K562 (cell line): ENCODE measurements around the gene GLRA2. TPM values are rescaled to one million over a fixed set of nuclear protein-coding genes. Genes with fewer than 3 reads are reported as not detected.

Experiments used
- ATAC-seq: fragments of 200-7000 bp; cut with Tn5 transposase; 3 replicates; pipeline ENCODE4 v1.9.1; 2020; ENCODE audit warnings: moderate library complexity
- BruUV-seq: library from RNA; stranded (reverse); fragments of 400-500 nt; replicated peaks from 2 replicates; lab custom pipeline; 2021; lab: Mats Ljungman, UMichigan
- CTCF ChIA-PET: fragments of 300-600 bp; formaldehyde crosslinking; extraction: SDS; loops from one replicate; lab custom pipeline; 2021; ENCODE audit warnings: low intra/inter-chr PET ratio; lab: Yijun Ruan, JAX
- POLR2A ChIA-PET: fragments of 300-600, 350-650 bp; sonication (Branson Sonifier 250); formaldehyde crosslinking; extraction: SDS; loops from one replicate; lab custom pipeline; 2021; ENCODE audit warnings: antibody characterized with exemption, inconsistent platforms; lab: Yijun Ruan, JAX
- DNase-seq, 4 experiments: peaks; one replicate each; pipeline versions ENCODE4 v3.0.0 to v3.0.0-alpha.2; 2011 to 2018; ENCODE audit warnings: low spot score in 3 of 4, mixed read lengths in 3 of 4; ENCODE audit errors: extremely low read depth in 1 of 4
- FAIRE-seq: peaks from 2 replicates; lab custom pipeline; 2011; peaks lifted over from hg19 to GRCh38; lab: Jason Lieb, UNC
- H2AFZ ChIP-seq: 2 replicates; pipeline ENCODE4 v1.6.0; 2011; ENCODE audit warnings: low read depth, low read length, control low read depth, inconsistent platforms
- H3K27ac ChIP-seq: fragments of 200-600 bp; 3 replicates; pipeline ENCODE4 v1.8.0; 2011; ENCODE audit warnings: low read depth, mild to moderate bottlenecking, control low read depth, inconsistent platforms, low read length, moderate library complexity, mixed read lengths; ENCODE audit errors: extremely low read depth
- H3K27me3 ChIP-seq, 2 experiments: fragments of 300-600 bp in 1 of 2; 2 replicates in 1 of 2; 3 replicates in 1 of 2; pipeline versions ENCODE4 v1.6.0 to v1.8.0; 2011; ENCODE audit warnings: inconsistent platforms in 2 of 2, low read length in 2 of 2, mild to moderate bottlenecking in 1 of 2, mixed read lengths in 1 of 2, moderate library complexity in 1 of 2; ENCODE audit not compliant: control insufficient read depth in 2 of 2, insufficient read depth in 2 of 2
- H3K36me3 ChIP-seq: fragments of 300-600 bp; 3 replicates; pipeline ENCODE4 v1.8.0; 2011; ENCODE audit warnings: mild to moderate bottlenecking, low read length, inconsistent platforms; ENCODE audit not compliant: control insufficient read depth, insufficient read depth
- H3K4me1 ChIP-seq, 2 experiments: fragments of 200-600 bp in 1 of 2; replicated peaks in 1 of 2; 2 replicates in 1 of 2; 3 replicates in 1 of 2; pipeline versions ENCODE4 v1.5.1 to v1.8.0; 2011; ENCODE audit warnings: inconsistent platforms in 2 of 2, low read length in 2 of 2, mild to moderate bottlenecking in 1 of 2, mixed read lengths in 1 of 2, moderate library complexity in 1 of 2; ENCODE audit not compliant: control insufficient read depth in 2 of 2, insufficient read depth in 2 of 2
- H3K4me2 ChIP-seq: 2 replicates; pipeline ENCODE4 v1.6.1; 2011; ENCODE audit warnings: low read length, control low read depth, inconsistent platforms, mixed read lengths; ENCODE audit not compliant: insufficient read depth
- H3K4me3 ChIP-seq: fragments of 200-600 bp; sonication (generic), shearing (Covaris generic); 2 replicates; pipeline ENCODE4 v1.5.1; 2016; ENCODE audit warnings: control low read depth, inconsistent platforms
- H3K79me2 ChIP-seq: fragments of 200-600 bp; 3 replicates; pipeline ENCODE4 v1.8.0; 2011; ENCODE audit warnings: low read length, inconsistent platforms; ENCODE audit not compliant: control insufficient read depth, insufficient read depth
- H3K9ac ChIP-seq, 2 experiments: 2 replicates each; pipeline versions ENCODE4 v1.6.0 to v1.6.1; 2011; ENCODE audit warnings: low read depth in 2 of 2, low read length in 2 of 2, control low read depth in 1 of 2, inconsistent platforms in 1 of 2, mild to moderate bottlenecking in 1 of 2, mixed read lengths in 1 of 2; ENCODE audit not compliant: insufficient read depth in 1 of 2
- H3K9me1 ChIP-seq: one replicate; pipeline ENCODE4 v1.6.0; 2011; ENCODE audit warnings: inconsistent platforms, mild to moderate bottlenecking, low read length, moderate library complexity; ENCODE audit not compliant: control insufficient read depth, insufficient read depth
- H3K9me3 ChIP-seq: replicated peaks from 2 replicates; pipeline ENCODE4 v1.5.1; 2011; ENCODE audit warnings: low read depth, low read length, inconsistent platforms; ENCODE audit not compliant: control insufficient read depth, insufficient read depth
- H4K20me1 ChIP-seq: replicated peaks from 2 replicates; pipeline ENCODE4 v1.6.1; 2011; ENCODE audit warnings: low read length, inconsistent platforms, mixed read lengths; ENCODE audit not compliant: control insufficient read depth, insufficient read depth
- CBX1 ChIP-seq: sonication (generic); IDR thresholded peaks from 2 replicates; pipeline ENCODE4 v1.6.1; 2016; ENCODE audit warnings: antibody characterized with exemption, low read depth, mild to moderate bottlenecking
- HLTF ChIP-seq: fragments of 450-650 bp; IDR thresholded peaks from 2 replicates; pipeline ENCODE4 v1.6.1; 2016
- JUND ChIP-seq, 2 experiments: IDR thresholded peaks; 2 replicates in 1 of 2; 3 replicates in 1 of 2; pipeline ENCODE4 v1.6.1; 2011; ENCODE audit warnings: borderline replicate concordance in 2 of 2, low read depth in 2 of 2, low read length in 2 of 2, improper control_type of control experiment in 1 of 2, missing biosample characterization in 1 of 2, missing genetic modification characterization in 1 of 2, missing genetic modification reagents in 1 of 2
- MYBL2 ChIP-seq, 2 experiments: fragments of 450-650 bp in 1 of 2; sonication (generic) in 1 of 2; formaldehyde crosslinking in 1 of 2; IDR thresholded peaks; 2 replicates each; pipeline versions ENCODE4 v1.6.1 to v1.8.1; 2017 to 2022; ENCODE audit warnings: borderline replicate concordance in 1 of 2, inconsistent platforms in 1 of 2, low read depth in 1 of 2, mild to moderate bottlenecking in 1 of 2, missing genetic modification reagents in 1 of 2, moderate library complexity in 1 of 2
- SRSF3 ChIP-seq: fragments of 200-400 bp; formaldehyde crosslinking; IDR thresholded peaks from 2 replicates; pipeline ENCODE4 v1.6.1; 2016; ENCODE audit warnings: mild to moderate bottlenecking, low read length, moderate library complexity; ENCODE audit not compliant: insufficient read depth
- STAT6 ChIP-seq: sonication (generic); formaldehyde crosslinking; IDR thresholded peaks from 2 replicates; pipeline ENCODE4 v1.8.1; 2023; ENCODE audit warnings: mild to moderate bottlenecking, missing genetic modification reagents
- ZNF24 ChIP-seq: fragments of 450-650 bp; IDR thresholded peaks from 2 replicates; pipeline ENCODE4 v1.6.1; 2016
- ZNF445 ChIP-seq: fragments of 250-450 bp; sonication (Bioruptor Pico); IDR thresholded peaks from 2 replicates; pipeline ENCODE4 v1.4.0; 2020; ENCODE audit warnings: low read depth, mild to moderate bottlenecking, moderate library complexity
- ZNF551 ChIP-seq: fragments of 250-450 bp; sonication (Bioruptor Pico); IDR thresholded peaks from 2 replicates; pipeline ENCODE4 v1.5.0; 2021; ENCODE audit warnings: mild to moderate bottlenecking, moderate library complexity
- ZNF740 ChIP-seq, 3 experiments: fragments of 200-800 bp in 1 of 3; sonication (Bioruptor generic) in 1 of 3; sonication (generic) in 1 of 3; formaldehyde crosslinking in 1 of 3; IDR thresholded peaks; 2 replicates each; pipeline versions ENCODE4 v1.6.1 to v1.8.0; 2016 to 2022; ENCODE audit warnings: mild to moderate bottlenecking in 2 of 3, missing compliant biosample characterization in 2 of 3, missing genetic modification characterization in 2 of 3, missing genetic modification reagents in 1 of 3
- WGBS: fragments of 100-300 bp; shearing (Covaris generic); methylation state at CpG from one replicate; pipeline ENCODE4 v1.1.6; 2016; ENCODE audit warnings: low coverage, mixed read lengths; ENCODE audit not compliant: insufficient coverage; ENCODE audit errors: missing lambda C conversion rate; 5-methylcytosine and 5-hydroxymethylcytosine counted together
- in situ Hi-C: fragments of 300-500 bp; cut with MboI; formaldehyde crosslinking; loops from 4 replicates; pipeline ENCODE4 v1.15.0; 2018; ENCODE audit warnings: inconsistent platforms, mixed read lengths
- intact Hi-C: fragments of 100-400 bp; cut with micrococcal nuclease; formaldehyde crosslinking; loops from 2 replicates; pipeline ENCODE4 v1.14.2; 2022
- polyA plus RNA-seq, 8 experiments: library from polyadenylated mRNA; depleted of rRNA in 4 of 8; stranded (reverse) in 5 of 8; unstranded in 3 of 8; fragments of >200 nt; fragmentation: Nextera tagmentation in 2 of 8; fragmentation: Illumina TruSeq in 1 of 8; extraction: Ambion mirVana in 2 of 8; extraction: Trizol in 1 of 8; gene quantifications; 2 replicates each; pipeline versions ENCODE4 v1.2.1 to v1.2.3, GENCODE V29; 2011 to 2014; ENCODE audit warnings: inconsistent platforms in 1 of 8, missing spikeins in 1 of 8
- total RNA-seq, 7 experiments: library from RNA; depleted of rRNA in 6 of 7; stranded (reverse); fragments of >200 nt in 6 of 7; fragmentation: Illumina TruSeq in 2 of 7; extraction: Trizol in 2 of 7; gene quantifications; 2 replicates each; pipeline versions ENCODE4 v1.2.1 to v1.2.3, GENCODE V29; 2011 to 2021; ENCODE audit warnings: low replicate concordance in 1 of 7

GLRA2 gene
- total and polyA plus RNA-seq, 9 of the 15 experiments (the other 6 are each of a cell fraction or from before 2014, with no cell fraction given), result not detected

GRCh38 chrX:14616836-14617235 lies 87.5 kb downstream of the GLRA2 start:
- DNase-seq (no peak), FAIRE-seq (no peak), ATAC-seq (no peak)
- intact Hi-C loops (no loop called here), in situ Hi-C loops (no loop called here)
- no peak overlapping the region for H2AFZ ChIP-seq
- H4K20me1 ChIP-seq, result no peaks in the 10 kb centered on the region
- WGBS, result 4% methylated on average over 4 of the region's 4 CpGs
- ChIA-PET POLR2A (no interaction called here), CTCF (no interaction called here)
- H3K4me1 ChIP-seq, result no peaks in the 10 kb centered on the region
- no TSS peak for BruUV-seq
- H3K9me1 ChIP-seq, result no peaks in the 10 kb centered on the region
- no peak overlapping the region for H3K27ac ChIP-seq
- no peaks in the 10 kb centered on the region for H3K27me3 ChIP-seq
- no peak overlapping the region for H3K4me3 ChIP-seq
- H3K9me3 ChIP-seq, result no peaks in the 10 kb centered on the region
- no peak for TF ChIP-seq ZNF551 (CRISPR knock-in tag)
- H3K9ac ChIP-seq, result no peak overlapping the region
- no peaks in the 10 kb centered on the region for H3K79me2 ChIP-seq
- no peak overlapping the region for H3K4me2 ChIP-seq
- H3K36me3 ChIP-seq, result no peaks in the 10 kb centered on the region

GRCh38 chrX:14618177-14618965 lies 89.0 kb downstream of the GLRA2 start:
- CTCF ChIA-PET, result no interaction called here
- ATAC-seq (no peak), DNase-seq (no peak), FAIRE-seq (no peak)
- no peaks in the 10 kb centered on the region for H3K79me2 ChIP-seq
- no peak overlapping the region for H3K4me3 ChIP-seq
- intact Hi-C loops, result no loop called here
- no peaks in the 10 kb centered on the region for H3K36me3 ChIP-seq
- H3K9me1 ChIP-seq, result no peaks in the 10 kb centered on the region
- no peaks in the 10 kb centered on the region for H3K4me1 ChIP-seq
- H3K4me2 ChIP-seq, result no peak overlapping the region
- H2AFZ ChIP-seq, result no peak overlapping the region
- no TSS peak for BruUV-seq
- H4K20me1 ChIP-seq, result no peaks in the 10 kb centered on the region
- 2% methylated on average over 5 of the region's 5 CpGs for WGBS
- H3K9me3 ChIP-seq, result no peaks in the 10 kb centered on the region
- POLR2A ChIA-PET, result no interaction called here
- H3K9ac ChIP-seq, result no peak overlapping the region
- H3K27ac ChIP-seq, result no peak overlapping the region
- H3K27me3 ChIP-seq, result no peaks in the 10 kb centered on the region
- in situ Hi-C loops, result no loop called here
- no peak for TF ChIP-seq JUND (IDR thresholded peaks at IDR 0.05; ENCODE audit: borderline replicate concordance, low read depth, low read length)
- no peak for TF ChIP-seq JUND (tag; IDR thresholded peaks at IDR 0.05; ENCODE audit: borderline replicate concordance, low read depth, low read length)
- TF ChIP-seq ZNF740 (CRISPR knock-in tag; IDR thresholded peaks at IDR 0.05), result no peak
- TF ChIP-seq ZNF740 (tag; IDR thresholded peaks at IDR 0.05), result no peak
- no peak for TF ChIP-seq MYBL2 (IDR thresholded peaks at IDR 0.05; ENCODE audit: low read depth)
- no peak for TF ChIP-seq MYBL2 (CRISPR knock-in tag; IDR thresholded peaks at IDR 0.05; ENCODE audit: borderline replicate concordance)
- TF ChIP-seq ZNF445 (CRISPR knock-in tag), result no peak
- no peak for TF ChIP-seq HLTF
- TF ChIP-seq STAT6 (CRISPR knock-in tag), result no peak
- TF ChIP-seq ZNF24, result no peak
- TF ChIP-seq SRSF3, result no peak
- no peak for TF ChIP-seq CBX1
